HTR-8/SVneo (cell line): ENCODE data around the gene EMC8.
A peak's percentile ranks its signal among the peaks of the same experiment; 100 is the strongest.

ENCODE experiments used
- DNase-seq: peaks from one replicate; pipeline ENCODE4 v3.0.0; 2011; ENCODE audit warnings: low spot score, mixed read lengths; ENCODE audit not compliant: insufficient read length
- FAIRE-seq: peaks from 2 replicates; lab custom pipeline; 2011; peaks lifted over from hg19 to GRCh38; lab: Jason Lieb, UNC

Gene EMC8

DNA sequence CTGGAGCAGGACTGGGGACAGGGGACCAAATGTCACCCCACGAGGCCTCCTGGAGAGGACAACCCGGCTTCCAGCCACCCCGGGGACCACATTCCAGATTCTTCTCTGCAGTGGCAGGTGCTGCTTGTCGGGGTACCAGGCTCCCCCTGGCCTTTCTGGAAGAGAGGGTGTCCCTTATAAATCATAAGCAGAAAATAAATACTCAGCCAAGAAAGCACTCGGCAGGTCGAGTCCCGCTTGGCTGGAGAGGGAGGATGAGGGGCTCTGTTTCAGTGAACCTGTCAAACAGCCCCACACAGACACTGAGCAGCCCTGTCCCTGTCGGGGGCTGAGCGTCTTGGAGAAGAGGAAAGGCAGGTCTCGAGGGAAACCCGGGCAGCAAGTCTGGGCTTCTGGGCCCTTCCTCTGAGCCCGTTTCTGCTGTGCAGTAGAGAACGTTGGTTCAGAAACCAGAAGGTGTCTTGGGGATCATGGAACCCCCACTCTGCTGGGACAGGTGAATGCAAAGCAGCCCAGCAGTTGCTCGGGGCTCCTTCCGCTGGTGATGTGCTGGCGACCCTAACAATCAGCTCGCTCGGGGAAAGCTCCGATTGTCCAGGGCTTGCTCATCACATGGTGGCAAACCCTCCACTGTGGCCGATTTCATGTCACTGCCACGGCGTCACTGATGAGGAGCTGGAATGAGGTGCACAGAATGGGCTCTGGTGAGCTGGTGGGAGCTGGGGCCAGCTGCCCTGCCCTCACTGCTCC, 36.8 kb upstream of the EMC8 start:
- DNase-seq = no peak
- peak; percentile 4 for FAIRE-seq

GRCh38 chr16:85835227-85835751, 35.9 kb upstream of the EMC8 start:
- DNase-seq (no peak), FAIRE-seq (no peak)

DNA sequence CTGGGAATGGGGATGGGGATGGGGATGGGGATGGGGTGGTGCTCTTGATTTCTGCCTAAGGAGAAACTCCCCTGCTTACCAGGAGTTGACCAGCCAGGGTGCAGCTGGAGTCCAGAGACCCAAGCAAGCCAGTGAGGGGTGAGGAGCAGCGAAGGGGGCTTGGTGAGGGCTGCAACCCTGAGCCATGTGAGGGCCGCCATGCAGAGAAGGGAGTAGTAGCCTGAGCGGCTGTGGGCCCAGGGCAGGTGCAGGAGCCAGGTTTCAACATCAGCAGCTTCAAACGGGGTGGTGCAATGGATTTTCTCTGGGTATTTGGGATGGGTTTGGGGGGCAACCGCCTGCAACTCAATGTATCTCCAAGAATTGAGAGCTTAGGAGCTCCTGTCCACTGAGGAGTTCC, 35.4 kb upstream of the EMC8 start:
- DNase-seq = no peak
- no peak for FAIRE-seq

- FAIRE-seq (no peak), DNase-seq (no peak)
Measured at GRCh38 chr16:85833219-85833920, 34.0 kb upstream of the EMC8 start.

GRCh38 chr16:85832570-85833218, 33.4 kb upstream of the EMC8 start:
- no peak for FAIRE-seq

DNA sequence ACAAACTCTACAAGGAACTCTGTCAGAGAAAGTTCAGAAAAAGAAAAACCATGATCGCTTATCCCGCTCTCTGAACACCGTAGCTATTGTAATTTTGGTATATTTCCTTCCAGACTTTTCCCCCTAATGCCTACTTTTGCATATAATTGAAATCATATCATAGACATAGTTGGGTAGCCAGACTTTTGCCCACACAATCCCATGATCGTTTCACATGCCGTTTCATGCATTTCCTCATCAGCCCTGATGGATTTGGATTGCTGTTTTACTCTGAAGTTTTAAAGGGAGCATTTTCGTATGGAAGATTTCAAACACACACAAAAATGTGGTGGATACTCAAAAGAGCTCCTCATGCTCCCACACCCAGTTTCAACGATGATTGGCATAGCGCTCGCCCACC, 31.5 kb upstream of the EMC8 start:
- no peak for FAIRE-seq
- DNase-seq = no peak

More at GRCh38 chr16:85832570-85833218, 33.4 kb upstream of the EMC8 start:
- no peak for DNase-seq

DNA sequence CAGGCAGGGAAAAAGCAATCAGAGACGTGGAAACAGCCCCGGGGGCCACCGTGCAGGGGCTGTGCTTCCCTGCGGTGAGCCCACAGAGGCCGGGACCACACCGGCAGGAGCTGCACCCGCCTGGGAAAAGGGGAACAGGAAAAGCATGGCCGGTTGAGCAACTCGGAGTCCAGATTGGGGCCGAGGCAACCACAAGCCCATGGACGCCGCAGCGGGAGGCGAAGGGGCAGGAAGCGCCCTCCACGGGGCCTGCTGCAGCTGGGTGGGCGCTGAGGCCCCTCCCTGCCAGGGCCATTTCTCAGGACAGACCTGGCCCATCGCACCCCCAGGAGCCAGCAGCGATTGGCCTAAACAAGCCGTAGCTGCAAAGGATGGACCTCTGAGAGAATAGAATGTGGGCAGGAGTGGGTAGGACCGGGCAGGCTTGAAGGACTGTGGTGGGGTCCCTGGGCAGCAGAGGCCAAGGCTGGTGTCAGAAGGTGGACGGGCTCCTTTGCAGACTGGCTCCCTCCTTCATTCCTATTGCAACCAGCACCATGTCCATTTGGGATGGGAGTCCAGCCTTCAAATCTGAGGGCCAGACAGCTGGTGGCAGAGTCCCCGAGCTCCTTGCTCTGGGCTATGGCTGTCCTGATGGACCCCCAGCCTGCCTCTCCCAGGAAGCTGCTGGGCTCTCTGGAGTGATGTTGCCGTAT, 30.6 kb upstream of the EMC8 start:
- FAIRE-seq (no peak), DNase-seq (no peak)

- no peak for DNase-seq
- FAIRE-seq = no peak
Measured at GRCh38 chr16:85829171-85829719, 29.9 kb upstream of the EMC8 start.

GRCh38 chr16:85828166-85828565, 28.8 kb upstream of the EMC8 start:
- FAIRE-seq = no peak
- DNase-seq = no peak

- DNase-seq (no peak), FAIRE-seq (peak; percentile 96)
Measured at GRCh38 chr16:85826686-85827247, 27.4 kb upstream of the EMC8 start.

GRCh38 chr16:85825326-85825725, 26.0 kb upstream of the EMC8 start:
- FAIRE-seq (no peak), DNase-seq (no peak)

DNA sequence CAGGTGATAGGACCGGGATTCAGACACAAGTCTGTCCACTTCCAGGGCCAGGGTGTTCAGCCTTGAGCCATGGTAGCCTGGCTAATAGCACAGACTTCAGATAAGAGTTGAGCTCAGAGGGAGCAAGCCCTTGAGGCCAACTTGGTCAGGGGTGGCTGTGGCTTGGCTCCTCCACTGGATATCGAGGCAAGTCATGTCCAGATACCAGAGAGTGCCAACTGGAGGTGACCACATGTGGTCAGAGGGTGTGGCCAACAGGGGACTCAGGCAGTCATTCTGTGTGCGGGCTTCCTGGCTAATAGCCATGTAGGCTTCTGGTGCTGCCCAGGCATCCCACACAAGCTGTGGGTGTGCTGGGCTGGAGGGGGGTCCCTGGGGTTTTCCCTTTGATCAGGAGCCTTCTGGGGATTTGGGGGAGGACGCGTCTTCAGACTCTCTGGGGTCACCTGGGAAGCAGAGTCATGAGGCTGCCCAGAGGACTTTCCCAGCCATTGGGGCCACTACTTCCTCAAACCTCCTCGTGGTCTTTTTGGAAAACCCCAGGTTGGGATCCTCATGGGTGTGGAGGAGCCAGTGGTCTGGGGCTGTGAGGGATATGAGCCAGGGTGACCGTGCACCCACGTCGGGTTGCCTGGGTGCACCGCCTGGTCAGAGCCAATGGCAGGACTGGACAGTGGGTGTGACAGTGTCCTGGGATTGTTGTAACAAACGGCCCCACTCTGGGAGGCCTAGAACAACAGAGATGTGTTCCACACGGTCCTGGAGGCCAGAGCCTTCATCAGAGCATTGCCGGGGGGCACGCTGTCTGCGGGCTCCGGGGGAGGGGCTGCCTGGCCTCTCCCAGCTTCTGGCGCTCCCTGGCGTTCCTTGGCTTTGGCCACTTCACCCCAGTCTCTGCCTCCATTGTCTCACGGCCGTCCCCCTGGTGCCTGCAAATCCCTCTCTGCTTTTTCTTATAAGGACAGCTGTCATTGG, 25.1 kb upstream of the EMC8 start:
- no peak for FAIRE-seq
- DNase-seq = no peak

- DNase-seq (no peak), FAIRE-seq (peak; percentile 99)
Measured at GRCh38 chr16:85823328-85823920, 24.1 kb upstream of the EMC8 start.

DNA sequence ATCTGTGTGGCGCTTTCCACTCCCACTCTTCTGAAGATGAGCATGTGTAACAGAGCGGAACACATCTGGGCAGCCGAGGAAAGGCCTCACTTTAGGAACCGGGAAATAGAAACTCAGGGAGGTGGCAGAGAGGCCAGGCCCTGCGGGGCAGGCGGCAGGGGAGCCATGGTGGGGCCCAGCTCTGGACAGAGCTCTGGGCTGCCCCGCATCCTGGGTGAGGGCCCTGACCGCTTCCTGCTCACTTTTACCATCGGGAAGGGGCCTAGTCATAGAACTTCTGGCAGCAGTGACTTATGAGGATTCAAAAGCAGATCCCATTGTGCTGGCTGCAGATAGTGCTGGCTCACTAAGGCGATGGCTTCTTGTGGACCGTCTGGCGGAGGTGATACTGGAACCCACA, 22.8 kb upstream of the EMC8 start:
- DNase-seq = no peak
- no peak for FAIRE-seq

- FAIRE-seq = no peak
- peak; percentile 94 for DNase-seq
Measured at GRCh38 chr16:85821390-85822135, 22.2 kb upstream of the EMC8 start.

DNA sequence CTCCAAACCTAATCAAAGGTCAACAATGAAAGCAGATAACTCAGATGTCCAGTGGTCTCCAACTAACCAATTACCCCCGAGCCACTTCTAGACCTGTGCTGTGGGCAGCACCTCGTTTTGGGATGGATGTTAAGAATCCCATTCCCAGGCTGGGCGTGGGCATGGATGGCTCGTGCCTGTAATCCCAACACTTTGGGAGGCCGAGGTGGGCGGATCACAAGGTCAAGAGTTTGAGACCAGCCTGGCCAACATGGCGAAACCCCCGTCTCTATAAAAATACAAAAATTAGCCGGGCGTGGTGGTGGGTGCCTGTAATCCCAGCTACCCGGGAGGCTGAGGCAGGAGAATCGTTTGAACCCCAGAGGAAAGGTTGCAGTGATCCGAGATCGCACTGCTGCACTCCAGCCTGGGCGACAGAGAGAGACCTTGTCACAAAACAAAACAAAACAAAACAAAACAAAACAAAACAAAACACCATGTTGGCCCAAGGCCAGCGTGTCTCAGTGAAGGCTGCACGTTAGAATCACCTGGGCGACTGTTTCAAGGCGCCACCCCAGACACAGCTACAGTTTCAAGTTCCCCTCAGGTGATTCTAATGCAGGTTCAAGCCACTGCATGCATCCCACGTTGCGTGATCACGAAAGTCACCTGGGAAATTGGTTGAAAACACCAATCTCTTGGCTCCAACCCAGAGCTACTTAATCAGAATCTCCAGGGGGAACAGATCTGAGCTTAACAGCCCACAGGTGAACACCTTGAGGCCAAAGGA, 21.4 kb upstream of the EMC8 start:
- no peak for DNase-seq
- no peak for FAIRE-seq

DNA sequence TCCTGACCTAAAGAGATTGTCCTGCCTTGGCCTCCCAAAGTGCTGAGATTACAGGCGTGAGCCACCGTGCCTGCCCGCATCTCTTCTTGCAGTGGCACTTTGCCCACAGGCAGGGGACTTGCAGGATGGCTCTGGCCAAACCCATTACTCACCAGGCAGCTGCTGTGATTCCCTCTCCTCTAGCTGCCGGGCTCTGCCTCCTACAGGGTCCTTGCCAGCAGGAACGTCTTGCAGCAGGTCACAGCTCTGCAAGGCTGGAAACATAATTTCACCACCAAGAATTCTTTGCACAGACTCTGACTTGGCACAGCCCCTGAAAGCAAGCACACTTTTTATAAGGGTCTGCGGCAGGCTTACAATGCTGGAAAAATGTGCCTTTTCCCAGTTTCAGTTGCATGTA, 20.4 kb upstream of the EMC8 start:
- FAIRE-seq = no peak
- DNase-seq = no peak
